Thoracic aorta (tissue), 2 donors: ENCODE measurements around the gene EXOC4. TPM values are rescaled to one million over a fixed set of nuclear protein-coding genes. Genes with fewer than 3 reads are reported as not detected.

Experiments used
- ATAC-seq: fragments of 150-250 bp; one replicate; pipeline ENCODE4 v1.8.0; 2017; ENCODE audit warnings: low read depth; ENCODE audit not compliant: insufficient number of reproducible peaks, low FRiP score
- DNase-seq: peaks from one replicate; pipeline ENCODE4 v3.0.0-alpha.2; 2020; ENCODE audit warnings: low spot score
- H3K27ac ChIP-seq, 2 donors: fragments of 200-600 bp; sonication (generic); 1 replicate in 1 of 2; 2 replicates in 1 of 2; pipeline ENCODE4 v1.5.1; 2016; ENCODE audit warnings: mild to moderate bottlenecking in 2 of 2, moderate library complexity in 2 of 2
- H3K27me3 ChIP-seq: fragments of 200-600 bp; sonication (generic); replicated peaks from 2 replicates; pipeline ENCODE4 v1.6.0; 2016; ENCODE audit warnings: mild to moderate bottlenecking; ENCODE audit not compliant: insufficient read depth
- H3K36me3 ChIP-seq: fragments of 200-600 bp; sonication (generic); one replicate; pipeline ENCODE4 v1.5.1; 2016
- H3K4me1 ChIP-seq, 2 donors: fragments of 200-600 bp; sonication (generic); 1 replicate in 1 of 2; 2 replicates in 1 of 2; pipeline versions ENCODE4 v1.5.1 to v1.6.0; 2016; ENCODE audit warnings: low read depth in 2 of 2, mild to moderate bottlenecking in 1 of 2; ENCODE audit not compliant: control insufficient read depth in 1 of 2
- H3K4me3 ChIP-seq: fragments of 200-600 bp; sonication (generic); 2 replicates; pipeline ENCODE4 v1.5.1; 2016; ENCODE audit warnings: mild to moderate bottlenecking
- H3K9me3 ChIP-seq: fragments of 200-600 bp; sonication (generic); 2 replicates; pipeline ENCODE4 v1.5.1; 2016
- total RNA-seq, 2 donors: library from RNA; depleted of rRNA; stranded (reverse); fragments of >200 nt; gene quantifications; one replicate each; pipeline versions ENCODE4 v1.1.0 to v1.2.3, GENCODE V29; 2016
- TF ChIP-seq, protein P1 (sequence below): fragments of 200-600 bp; sonication (generic); IDR thresholded peaks from one replicate; pipeline ENCODE4 v1.5.1; 2019; ENCODE audit warnings: antibody characterized with exemption

Gene EXOC4
- total RNA-seq, 2 donors from 2014 or later: 65.3 to 72.8 TPM

DNA sequence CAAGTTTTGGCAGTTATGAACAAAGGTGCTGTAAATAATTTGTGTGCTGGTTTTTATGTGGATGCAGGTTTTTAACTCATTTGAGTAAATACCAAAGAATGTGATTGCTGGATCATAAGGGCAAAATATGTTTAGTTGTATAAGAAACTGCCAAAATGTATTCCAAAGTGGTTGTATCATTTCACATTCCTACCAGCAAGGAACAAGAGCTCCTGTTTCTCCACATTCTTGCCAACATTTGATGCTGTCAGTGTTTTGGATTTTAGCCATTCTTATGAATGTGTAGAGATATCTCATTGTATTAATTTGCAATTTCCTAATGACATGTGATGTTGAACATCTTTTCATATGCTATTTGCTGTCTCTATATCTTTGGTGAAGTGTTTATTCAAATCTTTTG is 666.9 kb downstream of the EXOC4 start:
- peaks cover 18% of the 10 kb centered on the region for H3K9me3 ChIP-seq
- ATAC-seq: no peak
- TF ChIP-seq, protein P1, sequence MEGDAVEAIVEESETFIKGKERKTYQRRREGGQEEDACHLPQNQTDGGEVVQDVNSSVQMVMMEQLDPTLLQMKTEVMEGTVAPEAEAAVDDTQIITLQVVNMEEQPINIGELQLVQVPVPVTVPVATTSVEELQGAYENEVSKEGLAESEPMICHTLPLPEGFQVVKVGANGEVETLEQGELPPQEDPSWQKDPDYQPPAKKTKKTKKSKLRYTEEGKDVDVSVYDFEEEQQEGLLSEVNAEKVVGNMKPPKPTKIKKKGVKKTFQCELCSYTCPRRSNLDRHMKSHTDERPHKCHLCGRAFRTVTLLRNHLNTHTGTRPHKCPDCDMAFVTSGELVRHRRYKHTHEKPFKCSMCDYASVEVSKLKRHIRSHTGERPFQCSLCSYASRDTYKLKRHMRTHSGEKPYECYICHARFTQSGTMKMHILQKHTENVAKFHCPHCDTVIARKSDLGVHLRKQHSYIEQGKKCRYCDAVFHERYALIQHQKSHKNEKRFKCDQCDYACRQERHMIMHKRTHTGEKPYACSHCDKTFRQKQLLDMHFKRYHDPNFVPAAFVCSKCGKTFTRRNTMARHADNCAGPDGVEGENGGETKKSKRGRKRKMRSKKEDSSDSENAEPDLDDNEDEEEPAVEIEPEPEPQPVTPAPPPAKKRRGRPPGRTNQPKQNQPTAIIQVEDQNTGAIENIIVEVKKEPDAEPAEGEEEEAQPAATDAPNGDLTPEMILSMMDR: no peak
- H3K36me3 ChIP-seq: no peaks in the 10 kb centered on the region
- no peak for DNase-seq
- H3K4me3 ChIP-seq: no peak overlapping the region
- H3K27ac ChIP-seq: no peak overlapping the region
- no peaks in the 10 kb centered on the region for H3K27me3 ChIP-seq
- no peaks in the 10 kb centered on the region for H3K4me1 ChIP-seq

GRCh38 chr7:133921635-133922182 is 668.8 kb downstream of the EXOC4 start:
- H3K27ac ChIP-seq: no peak overlapping the region
- H3K27me3 ChIP-seq: no peaks in the 10 kb centered on the region
- H3K36me3 ChIP-seq: no peaks in the 10 kb centered on the region
- no peak overlapping the region for H3K4me3 ChIP-seq
- ATAC-seq: no peak
- DNase-seq: no peak
- H3K9me3 ChIP-seq: peaks cover 18% of the 10 kb centered on the region
- TF ChIP-seq, protein P1: no peak
- no peaks in the 10 kb centered on the region for H3K4me1 ChIP-seq

GRCh38 chr7:133923974-133924373 is 671.1 kb downstream of the EXOC4 start:
- Histone ChIP-seq H3K27me3 (no peaks in the 10 kb centered on the region), H3K4me3 (no peak overlapping the region), H3K36me3 (no peaks in the 10 kb centered on the region), H3K4me1 (no peaks in the 10 kb centered on the region), H3K9me3 (peaks cover 18% of the 10 kb centered on the region), H3K27ac (no peak overlapping the region)
- TF ChIP-seq, protein P1: no peak
- no peak for DNase-seq
- ATAC-seq: no peak

DNA sequence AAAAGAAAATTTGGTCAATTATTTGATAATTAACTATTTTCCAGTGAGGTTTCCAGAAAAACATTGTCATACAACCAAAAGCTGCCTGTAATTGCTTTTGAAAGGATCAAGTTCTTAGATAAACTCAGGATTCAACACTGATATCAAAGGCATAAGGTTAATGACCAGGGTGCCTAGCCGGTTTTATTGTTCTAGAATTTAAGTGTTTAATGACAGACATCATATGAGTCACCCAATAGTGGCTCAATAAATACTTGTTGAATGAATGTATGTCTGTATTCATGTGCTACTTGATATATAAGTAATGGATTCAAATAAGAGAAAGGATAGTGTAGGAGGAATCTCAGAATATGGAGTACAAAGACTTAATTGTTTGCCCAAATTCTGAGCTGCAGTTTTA is 678.2 kb downstream of the EXOC4 start:
- no peak for ATAC-seq
- TF ChIP-seq, protein P1: no peak

GRCh38 chr7:133932591-133932990 is 679.7 kb downstream of the EXOC4 start:
- H3K36me3 ChIP-seq: no peaks in the 10 kb centered on the region
- no peak for ATAC-seq
- H3K4me1 ChIP-seq: no peaks in the 10 kb centered on the region
- H3K27me3 ChIP-seq: no peaks in the 10 kb centered on the region
- DNase-seq: no peak
- no peak overlapping the region for H3K4me3 ChIP-seq
- TF ChIP-seq, protein P1: no peak
- no peaks in the 10 kb centered on the region for H3K9me3 ChIP-seq
- no peak overlapping the region for H3K27ac ChIP-seq

More for the DNA sequence above, 678.2 kb downstream of the EXOC4 start:
- Histone ChIP-seq H3K27me3 (no peaks in the 10 kb centered on the region), H3K36me3 (no peaks in the 10 kb centered on the region), H3K4me3 (no peak overlapping the region), H3K9me3 (no peaks in the 10 kb centered on the region), H3K27ac (no peak overlapping the region), H3K4me1 (no peaks in the 10 kb centered on the region)
- DNase-seq: no peak
